ENCODE measurements around the gene WBP1.
"Not testable (repeated sequence)": the region's sequence is repeated elsewhere in the genome, so short reads cannot be mapped to it uniquely, and the experiment has no call there.

Gene WBP1
- 24.3 to 35.5 reads per million in 2 donors for total RNA-seq

- DNase-seq: peak; percentile 75
These were observed at the start of gene WBP1 for GRCh38 chr2:74458132-74458937. WBP1 (plus strand) TSS chr2:74458438; CDS start chr2:74458603, 165 bp downstream.

DNA sequence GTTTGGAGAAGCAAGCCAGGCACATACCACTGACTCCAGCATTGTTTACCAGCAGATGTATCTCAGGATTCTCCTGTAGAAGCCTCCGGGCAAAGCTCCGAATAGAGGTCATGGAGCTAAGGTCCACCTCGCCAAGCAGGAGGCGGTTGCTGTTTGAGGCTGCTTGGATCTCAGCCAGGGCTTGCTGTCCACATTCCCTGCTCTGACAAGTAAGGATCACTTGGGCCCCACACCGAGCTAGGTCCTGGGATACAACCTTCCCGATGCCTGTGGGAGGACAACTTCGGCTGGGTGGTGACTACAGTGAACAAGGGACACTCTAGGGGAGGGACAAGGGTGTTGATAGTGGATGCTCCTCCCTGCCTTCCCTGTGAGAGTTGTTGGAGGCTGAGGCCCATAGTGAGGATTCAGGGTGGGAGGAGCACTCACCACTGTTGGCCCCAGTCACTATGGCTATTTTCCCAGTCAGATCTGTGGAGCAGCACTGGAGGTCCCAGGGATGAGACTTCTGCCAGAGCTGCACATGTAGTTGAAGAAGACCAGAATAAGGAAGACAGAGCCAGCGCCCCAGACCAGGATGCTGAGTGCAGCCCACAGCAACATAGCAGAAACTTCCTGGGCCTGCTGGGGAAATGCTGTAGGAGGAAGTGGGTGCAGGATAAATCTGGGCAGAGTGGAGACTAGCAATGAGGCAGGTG lies 45.1 kb upstream of the WBP1 start:
- DNase-seq: no peak

- no peak for DNase-seq
These were observed 43.8 kb upstream of the WBP1 start for GRCh38 chr2:74414441-74414840.

GRCh38 chr2:74414881-74415761 lies 43.1 kb upstream of the WBP1 start:
- no peak for DNase-seq

GRCh38 chr2:74415762-74416395 lies 42.4 kb upstream of the WBP1 start:
- no peak for DNase-seq

DNA sequence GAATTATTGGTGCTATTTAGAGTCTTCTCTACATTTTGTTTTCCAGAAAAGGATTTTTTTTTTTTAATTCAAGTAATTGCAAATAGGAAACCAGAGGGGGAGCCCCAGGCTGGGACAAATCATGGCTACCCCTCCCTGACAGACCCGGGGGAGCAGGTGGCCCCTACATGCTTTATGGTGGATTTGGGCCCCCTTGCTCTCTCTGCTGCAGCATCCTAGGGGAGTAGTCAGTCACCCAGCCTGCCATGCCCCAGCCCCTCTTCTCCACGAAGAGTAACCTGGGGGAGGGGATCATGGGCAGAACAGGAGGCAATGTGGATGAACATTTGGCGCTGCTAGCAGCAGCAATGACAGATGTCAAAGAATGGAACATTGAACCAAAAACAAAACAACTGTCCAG lies 41.5 kb upstream of the WBP1 start:
- no peak for DNase-seq

DNA sequence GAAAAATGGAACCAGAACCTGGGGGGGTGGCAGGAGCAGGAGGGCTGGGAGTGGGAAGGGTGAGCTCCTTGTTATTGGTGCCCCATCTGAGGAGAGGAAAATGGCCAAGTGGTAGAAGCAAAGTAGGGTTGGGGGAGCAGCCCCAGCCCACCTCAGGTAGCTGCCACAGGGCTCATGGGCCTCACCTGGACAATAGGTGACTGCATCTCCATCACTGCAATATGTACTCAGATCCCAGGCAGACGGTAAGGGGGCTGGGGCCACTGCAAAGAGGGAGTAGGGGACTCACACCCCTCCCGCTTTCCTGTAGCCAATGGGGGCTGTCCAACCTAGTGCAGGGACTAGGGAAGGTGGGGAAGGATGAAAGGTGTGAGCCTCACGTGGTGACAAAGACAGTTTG lies 41.0 kb upstream of the WBP1 start:
- DNase-seq: no peak

GRCh38 chr2:74417763-74418162 lies 40.5 kb upstream of the WBP1 start:
- DNase-seq: no peak

DNA sequence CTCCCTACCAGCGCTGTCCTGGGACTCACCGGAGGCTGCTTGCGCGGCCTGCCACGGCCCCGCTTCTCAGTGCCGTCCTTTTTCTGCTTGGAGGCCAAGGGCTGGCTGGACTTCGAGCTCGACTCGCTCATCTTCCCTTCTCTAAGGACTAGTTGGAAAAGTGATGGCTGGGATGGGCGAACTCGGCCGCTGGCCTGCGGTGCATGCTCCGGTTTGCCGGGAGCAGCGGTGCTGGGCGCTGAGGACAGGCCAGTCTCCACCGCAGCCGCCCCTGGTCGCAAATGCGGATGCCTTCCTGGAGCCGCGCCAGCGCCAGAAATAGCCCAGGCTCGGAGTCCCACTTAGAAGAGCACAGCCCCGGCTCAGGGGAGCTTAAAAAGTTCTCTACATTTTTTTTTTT lies 39.9 kb upstream of the WBP1 start:
- DNase-seq: no peak

DNA sequence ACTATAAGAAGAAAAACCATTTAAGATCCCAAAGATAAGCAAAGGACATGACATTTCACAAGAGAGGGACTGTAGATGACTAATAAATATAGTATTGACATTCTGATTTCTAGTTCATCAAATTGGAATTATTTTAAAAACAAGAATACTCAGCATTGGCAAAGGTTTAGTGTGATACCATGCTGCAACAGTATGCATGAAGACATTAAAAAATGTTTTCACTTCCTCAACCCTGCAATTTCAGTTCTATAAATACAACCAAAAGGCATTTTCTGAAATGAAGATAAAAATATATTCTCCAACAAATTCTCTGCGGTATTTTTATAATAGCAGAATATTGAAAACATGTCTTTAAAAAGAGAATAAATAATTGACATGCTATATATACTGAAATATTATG lies 38.9 kb upstream of the WBP1 start:
- DNase-seq: no peak

DNA sequence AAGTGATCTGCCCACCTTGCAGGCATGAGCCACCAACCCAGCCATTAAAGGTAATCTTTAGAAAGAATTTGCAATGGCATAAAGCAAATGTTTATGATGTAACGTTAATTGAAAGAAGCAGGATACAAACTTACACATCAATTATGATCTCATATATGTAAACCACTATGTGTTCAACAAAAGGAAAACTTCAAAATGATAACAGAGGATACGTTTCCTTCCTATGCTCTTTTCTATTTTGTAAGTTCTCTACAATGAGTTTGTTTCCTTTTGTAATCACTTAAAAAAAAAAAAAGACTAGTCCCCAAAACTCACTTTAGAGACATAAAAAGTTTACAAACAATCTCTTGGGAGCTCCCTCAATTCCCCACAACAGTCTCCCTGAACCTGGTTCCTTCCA lies 38.2 kb upstream of the WBP1 start:
- DNase-seq: no peak

GRCh38 chr2:74420443-74421103 lies 37.7 kb upstream of the WBP1 start:
- DNase-seq: not testable (repeated sequence)

DNA sequence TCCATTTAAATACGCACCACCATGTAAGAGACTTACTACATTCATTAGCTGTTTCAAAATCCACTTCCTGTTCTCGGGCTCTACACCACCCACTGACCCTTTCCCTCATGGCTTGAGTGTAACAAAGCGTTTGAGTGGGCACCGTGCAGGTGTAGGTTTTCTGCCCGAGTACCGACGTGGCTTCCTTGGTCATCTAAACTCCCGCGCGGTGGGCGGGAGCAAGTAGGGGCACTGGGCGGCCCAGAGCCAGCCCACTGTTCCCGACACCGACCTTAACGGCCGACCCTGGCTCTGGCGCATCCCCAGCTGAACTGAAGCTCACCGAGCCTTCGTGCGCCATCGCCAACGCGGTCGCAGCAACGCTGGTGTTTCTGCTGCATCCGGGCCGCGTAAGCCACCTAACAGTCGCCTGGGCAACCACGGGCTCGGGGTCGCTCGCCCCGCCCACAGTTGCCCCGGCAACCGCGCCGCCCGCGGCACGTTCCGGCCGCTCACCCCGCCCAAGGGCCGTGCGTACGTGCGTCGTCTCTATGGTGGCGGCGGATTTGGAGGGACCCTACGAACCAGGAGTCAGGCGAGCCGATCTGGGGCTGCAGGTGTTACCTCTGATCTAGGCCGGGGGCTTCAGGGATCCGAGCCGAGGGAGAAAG lies 36.9 kb upstream of the WBP1 start, which contains the start of the genes C2orf81 and WDR54:
C2orf81 (minus strand) TSS at position 399 of the 650 bp plus-strand sequence; CDS start at position 340, 59 bp downstream.
WDR54 (plus strand) TSS at position 510 of the 650 bp plus-strand sequence. CDS start 424 bp downstream, outside the sequence.
- peak; percentile 89 for DNase-seq

GRCh38 chr2:74423231-74424095 lies 34.8 kb upstream of the WBP1 start:
- no peak for DNase-seq

GRCh38 chr2:74424139-74424992 lies 33.9 kb upstream of the WBP1 start:
- DNase-seq: no peak

- DNase-seq: no peak
These were observed 33.2 kb upstream of the WBP1 start for GRCh38 chr2:74424995-74425406.

- no peak for DNase-seq
These were observed 32.7 kb upstream of the WBP1 start for GRCh38 chr2:74425523-74425922.

GRCh38 chr2:74426181-74426758 lies 32.0 kb upstream of the WBP1 start:
- DNase-seq: no peak

DNA sequence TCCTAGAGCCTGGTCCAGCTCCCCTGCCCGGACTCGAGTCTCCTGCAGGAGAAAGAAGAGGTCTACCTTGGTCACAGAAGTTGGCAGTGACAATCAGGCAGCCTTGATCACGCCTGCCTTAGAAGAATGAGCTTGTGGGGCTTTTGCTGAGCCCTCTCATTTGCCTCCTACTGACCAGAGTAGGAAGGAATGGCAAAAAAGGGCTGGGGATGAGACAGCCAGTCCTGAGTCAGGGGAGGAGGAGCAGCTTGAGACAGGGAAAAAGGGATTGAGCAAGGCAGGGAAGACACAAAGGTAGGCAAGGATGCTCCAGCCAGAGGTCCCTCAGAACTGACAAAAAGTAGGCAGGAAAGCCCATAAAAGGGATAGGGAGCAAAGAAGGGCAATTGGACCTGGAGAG lies 30.7 kb upstream of the WBP1 start:
- DNase-seq: no peak

Measured in activated gamma-delta T cell (primary cell).